22Rv1 (cell line): ENCODE data around the gene YTHDF1.

ENCODE experiments used
- ZFX ChIP-seq: fragments of 450-650 bp; IDR thresholded peaks from 2 replicates; pipeline ENCODE4 v1.6.1; 2017; ENCODE audit warnings: antibody characterized with exemption, borderline replicate concordance
- TF ChIP-seq, protein P1 (sequence below): fragments of 450-650 bp; IDR thresholded peaks from 2 replicates; pipeline ENCODE4 v1.5.1; 2017; ENCODE audit warnings: mild to moderate bottlenecking

DNA sequence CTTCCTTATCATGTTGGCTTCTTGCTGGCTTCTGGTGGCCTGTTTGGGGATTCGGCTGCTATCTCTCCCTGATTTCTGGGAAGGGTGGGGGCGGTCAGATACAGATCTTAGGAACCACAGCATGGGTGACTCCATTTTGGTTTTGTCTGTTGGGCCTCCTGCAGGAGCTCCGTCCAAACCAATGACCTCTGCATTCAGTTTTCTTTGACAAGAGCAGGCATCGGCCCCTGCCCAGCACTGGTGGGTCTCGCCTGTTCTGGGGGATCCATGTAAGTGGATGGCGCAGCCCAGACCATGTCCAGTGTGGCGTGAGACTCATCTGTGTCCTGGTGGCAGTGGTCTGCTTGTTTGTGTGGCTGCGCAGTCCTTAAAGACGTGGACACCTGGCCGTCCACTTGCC lies 48.1 kb upstream of the YTHDF1 start:
- TF ChIP-seq, protein P1, sequence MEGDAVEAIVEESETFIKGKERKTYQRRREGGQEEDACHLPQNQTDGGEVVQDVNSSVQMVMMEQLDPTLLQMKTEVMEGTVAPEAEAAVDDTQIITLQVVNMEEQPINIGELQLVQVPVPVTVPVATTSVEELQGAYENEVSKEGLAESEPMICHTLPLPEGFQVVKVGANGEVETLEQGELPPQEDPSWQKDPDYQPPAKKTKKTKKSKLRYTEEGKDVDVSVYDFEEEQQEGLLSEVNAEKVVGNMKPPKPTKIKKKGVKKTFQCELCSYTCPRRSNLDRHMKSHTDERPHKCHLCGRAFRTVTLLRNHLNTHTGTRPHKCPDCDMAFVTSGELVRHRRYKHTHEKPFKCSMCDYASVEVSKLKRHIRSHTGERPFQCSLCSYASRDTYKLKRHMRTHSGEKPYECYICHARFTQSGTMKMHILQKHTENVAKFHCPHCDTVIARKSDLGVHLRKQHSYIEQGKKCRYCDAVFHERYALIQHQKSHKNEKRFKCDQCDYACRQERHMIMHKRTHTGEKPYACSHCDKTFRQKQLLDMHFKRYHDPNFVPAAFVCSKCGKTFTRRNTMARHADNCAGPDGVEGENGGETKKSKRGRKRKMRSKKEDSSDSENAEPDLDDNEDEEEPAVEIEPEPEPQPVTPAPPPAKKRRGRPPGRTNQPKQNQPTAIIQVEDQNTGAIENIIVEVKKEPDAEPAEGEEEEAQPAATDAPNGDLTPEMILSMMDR = no peak
- TF ChIP-seq ZFX = no peak
